K562 (cell line): ENCODE data around the gene CCDC34. TPM values are rescaled to one million over a fixed set of nuclear protein-coding genes. Genes with fewer than 3 reads are reported as not detected.

Experiments used
- ATAC-seq: fragments of 200-7000 bp; cut with Tn5 transposase; 3 replicates; pipeline ENCODE4 v1.9.1; 2020; ENCODE audit warnings: moderate library complexity
- BruUV-seq: library from RNA; stranded (reverse); fragments of 400-500 nt; replicated peaks from 2 replicates; lab custom pipeline; 2021; lab: Mats Ljungman, UMichigan
- CTCF ChIA-PET: fragments of 300-600 bp; formaldehyde crosslinking; extraction: SDS; loops from one replicate; lab custom pipeline; 2021; ENCODE audit warnings: low intra/inter-chr PET ratio; lab: Yijun Ruan, JAX
- POLR2A ChIA-PET: fragments of 300-600, 350-650 bp; sonication (Branson Sonifier 250); formaldehyde crosslinking; extraction: SDS; loops from one replicate; lab custom pipeline; 2021; ENCODE audit warnings: antibody characterized with exemption, inconsistent platforms; lab: Yijun Ruan, JAX
- DNase-seq, 4 experiments: peaks; one replicate each; pipeline versions ENCODE4 v3.0.0 to v3.0.0-alpha.2; 2011 to 2018; ENCODE audit warnings: low spot score in 3 of 4, mixed read lengths in 3 of 4; ENCODE audit errors: extremely low read depth in 1 of 4
- FAIRE-seq: peaks from 2 replicates; lab custom pipeline; 2011; peaks lifted over from hg19 to GRCh38; lab: Jason Lieb, UNC
- H2AFZ ChIP-seq: 2 replicates; pipeline ENCODE4 v1.6.0; 2011; ENCODE audit warnings: low read depth, low read length, control low read depth, inconsistent platforms
- H3K27ac ChIP-seq: fragments of 200-600 bp; 3 replicates; pipeline ENCODE4 v1.8.0; 2011; ENCODE audit warnings: low read depth, mild to moderate bottlenecking, control low read depth, inconsistent platforms, low read length, moderate library complexity, mixed read lengths; ENCODE audit errors: extremely low read depth
- H3K27me3 ChIP-seq, 2 experiments: fragments of 300-600 bp in 1 of 2; 2 replicates in 1 of 2; 3 replicates in 1 of 2; pipeline versions ENCODE4 v1.6.0 to v1.8.0; 2011; ENCODE audit warnings: inconsistent platforms in 2 of 2, low read length in 2 of 2, mild to moderate bottlenecking in 1 of 2, mixed read lengths in 1 of 2, moderate library complexity in 1 of 2; ENCODE audit not compliant: control insufficient read depth in 2 of 2, insufficient read depth in 2 of 2
- H3K36me3 ChIP-seq: fragments of 300-600 bp; 3 replicates; pipeline ENCODE4 v1.8.0; 2011; ENCODE audit warnings: mild to moderate bottlenecking, low read length, inconsistent platforms; ENCODE audit not compliant: control insufficient read depth, insufficient read depth
- H3K4me1 ChIP-seq, 2 experiments: fragments of 200-600 bp in 1 of 2; replicated peaks in 1 of 2; 2 replicates in 1 of 2; 3 replicates in 1 of 2; pipeline versions ENCODE4 v1.5.1 to v1.8.0; 2011; ENCODE audit warnings: inconsistent platforms in 2 of 2, low read length in 2 of 2, mild to moderate bottlenecking in 1 of 2, mixed read lengths in 1 of 2, moderate library complexity in 1 of 2; ENCODE audit not compliant: control insufficient read depth in 2 of 2, insufficient read depth in 2 of 2
- H3K4me2 ChIP-seq: 2 replicates; pipeline ENCODE4 v1.6.1; 2011; ENCODE audit warnings: low read length, control low read depth, inconsistent platforms, mixed read lengths; ENCODE audit not compliant: insufficient read depth
- H3K4me3 ChIP-seq: fragments of 200-600 bp; sonication (generic), shearing (Covaris generic); 2 replicates; pipeline ENCODE4 v1.5.1; 2016; ENCODE audit warnings: control low read depth, inconsistent platforms
- H3K79me2 ChIP-seq: fragments of 200-600 bp; 3 replicates; pipeline ENCODE4 v1.8.0; 2011; ENCODE audit warnings: low read length, inconsistent platforms; ENCODE audit not compliant: control insufficient read depth, insufficient read depth
- H3K9ac ChIP-seq, 2 experiments: 2 replicates each; pipeline versions ENCODE4 v1.6.0 to v1.6.1; 2011; ENCODE audit warnings: low read depth in 2 of 2, low read length in 2 of 2, control low read depth in 1 of 2, inconsistent platforms in 1 of 2, mild to moderate bottlenecking in 1 of 2, mixed read lengths in 1 of 2; ENCODE audit not compliant: insufficient read depth in 1 of 2
- H3K9me1 ChIP-seq: one replicate; pipeline ENCODE4 v1.6.0; 2011; ENCODE audit warnings: inconsistent platforms, mild to moderate bottlenecking, low read length, moderate library complexity; ENCODE audit not compliant: control insufficient read depth, insufficient read depth
- H3K9me3 ChIP-seq: replicated peaks from 2 replicates; pipeline ENCODE4 v1.5.1; 2011; ENCODE audit warnings: low read depth, low read length, inconsistent platforms; ENCODE audit not compliant: control insufficient read depth, insufficient read depth
- H4K20me1 ChIP-seq: replicated peaks from 2 replicates; pipeline ENCODE4 v1.6.1; 2011; ENCODE audit warnings: low read length, inconsistent platforms, mixed read lengths; ENCODE audit not compliant: control insufficient read depth, insufficient read depth
- ATF1 ChIP-seq, 2 experiments: fragments of 450-650 bp in 1 of 2; IDR thresholded peaks; 2 replicates each; pipeline ENCODE4 v1.6.1; 2016; ENCODE audit warnings: missing compliant biosample characterization in 1 of 2, missing genetic modification characterization in 1 of 2
- ELK3 ChIP-seq: fragments of 450-650 bp; formaldehyde crosslinking; IDR thresholded peaks from 2 replicates; pipeline ENCODE4 v1.4.0; 2020; ENCODE audit warnings: mild to moderate bottlenecking
- HMG20B ChIP-seq: fragments of 250-450 bp; sonication (Bioruptor Pico); IDR thresholded peaks from 2 replicates; pipeline ENCODE4 v1.5.0; 2021; ENCODE audit warnings: mild to moderate bottlenecking
- JUND ChIP-seq, 2 experiments: IDR thresholded peaks; 2 replicates in 1 of 2; 3 replicates in 1 of 2; pipeline ENCODE4 v1.6.1; 2011; ENCODE audit warnings: borderline replicate concordance in 2 of 2, low read depth in 2 of 2, low read length in 2 of 2, improper control_type of control experiment in 1 of 2, missing biosample characterization in 1 of 2, missing genetic modification characterization in 1 of 2, missing genetic modification reagents in 1 of 2
- MAFK ChIP-seq: IDR thresholded peaks from 2 replicates; pipeline ENCODE4 v1.6.1; 2011; ENCODE audit warnings: low read length, improper control_type of control experiment
- NELFE ChIP-seq: IDR thresholded peaks from 2 replicates; pipeline ENCODE4 v1.6.1; 2011; ENCODE audit warnings: mild to moderate bottlenecking; ENCODE audit not compliant: insufficient read depth, insufficient read length
- OTX1 ChIP-seq: fragments of 450-650 bp; formaldehyde crosslinking; IDR thresholded peaks from 2 replicates; pipeline ENCODE4 v1.4.0; 2022; ENCODE audit warnings: mild to moderate bottlenecking
- PRMT5 ChIP-seq: sonication (generic); formaldehyde crosslinking; IDR thresholded peaks from 2 replicates; pipeline ENCODE4 v1.5.0; 2020; ENCODE audit warnings: missing genetic modification reagents
- RCOR1 ChIP-seq, 2 experiments: IDR thresholded peaks; 2 replicates each; pipeline ENCODE4 v1.6.1; 2012; ENCODE audit warnings: low read depth in 2 of 2, low read length in 2 of 2, borderline replicate concordance in 1 of 2, improper control_type of control experiment in 1 of 2
- SNAPC5 ChIP-seq: fragments of 250-450 bp; sonication (Bioruptor Pico); IDR thresholded peaks from 2 replicates; pipeline ENCODE4 v1.8.0; 2021; ENCODE audit warnings: moderate library complexity, mild to moderate bottlenecking, inconsistent platforms
- TAL1 ChIP-seq: fragments of 450-650 bp; IDR thresholded peaks from 2 replicates; pipeline ENCODE4 v1.6.1; 2016; ENCODE audit warnings: mild to moderate bottlenecking
- ZFP30 ChIP-seq: fragments of 250-450 bp; sonication (Bioruptor Pico); IDR thresholded peaks from 2 replicates; pipeline ENCODE4 v1.8.0; 2022; ENCODE audit warnings: moderate library complexity, mild to moderate bottlenecking, inconsistent platforms, borderline replicate concordance
- ZNF12 ChIP-seq: sonication (generic); formaldehyde crosslinking; IDR thresholded peaks from 2 replicates; pipeline ENCODE4 v1.4.0; 2020; ENCODE audit warnings: mild to moderate bottlenecking, missing genetic modification reagents
- ZNF212 ChIP-seq: fragments of 450-650 bp; formaldehyde crosslinking; IDR thresholded peaks from 2 replicates; pipeline ENCODE4 v1.4.0; 2020; ENCODE audit warnings: mild to moderate bottlenecking
- WGBS: fragments of 100-300 bp; shearing (Covaris generic); methylation state at CpG from one replicate; pipeline ENCODE4 v1.1.6; 2016; ENCODE audit warnings: low coverage, mixed read lengths; ENCODE audit not compliant: insufficient coverage; ENCODE audit errors: missing lambda C conversion rate; 5-methylcytosine and 5-hydroxymethylcytosine counted together
- in situ Hi-C: fragments of 300-500 bp; cut with MboI; formaldehyde crosslinking; loops from 4 replicates; pipeline ENCODE4 v1.15.0; 2018; ENCODE audit warnings: inconsistent platforms, mixed read lengths
- intact Hi-C: fragments of 100-400 bp; cut with micrococcal nuclease; formaldehyde crosslinking; loops from 2 replicates; pipeline ENCODE4 v1.14.2; 2022
- polyA plus RNA-seq, 8 experiments: library from polyadenylated mRNA; depleted of rRNA in 4 of 8; stranded (reverse) in 5 of 8; unstranded in 3 of 8; fragments of >200 nt; fragmentation: Nextera tagmentation in 2 of 8; fragmentation: Illumina TruSeq in 1 of 8; extraction: Ambion mirVana in 2 of 8; extraction: Trizol in 1 of 8; gene quantifications; 2 replicates each; pipeline versions ENCODE4 v1.2.1 to v1.2.3, GENCODE V29; 2011 to 2014; ENCODE audit warnings: inconsistent platforms in 1 of 8, missing spikeins in 1 of 8
- total RNA-seq, 7 experiments: library from RNA; depleted of rRNA in 6 of 7; stranded (reverse); fragments of >200 nt in 6 of 7; fragmentation: Illumina TruSeq in 2 of 7; extraction: Trizol in 2 of 7; gene quantifications; 2 replicates each; pipeline versions ENCODE4 v1.2.1 to v1.2.3, GENCODE V29; 2011 to 2021; ENCODE audit warnings: low replicate concordance in 1 of 7
- TF ChIP-seq, protein P1 (sequence below): fragments of 450-650 bp; IDR thresholded peaks from 2 replicates; pipeline ENCODE4 v1.6.1; 2016; ENCODE audit warnings: mild to moderate bottlenecking
- TF ChIP-seq, protein P2 (sequence below): sonication (generic); IDR thresholded peaks from 2 replicates; pipeline ENCODE4 v1.6.1; 2016

The CCDC34 gene
- total and polyA plus RNA-seq, 9 of the 15 experiments (the other 6 are each of a cell fraction or from before 2014, with no cell fraction given): 6.2 to 42.0 (median 15.7) TPM

GRCh38 chr11:27353593-27354358 is 9.2 kb downstream of the CCDC34 start:
- peaks cover 4% of the 10 kb centered on the region in 2 experiments; a peak in 3 of 5 replicates for H3K4me1 ChIP-seq
- intact Hi-C loops: no loop called here
- H3K36me3 ChIP-seq: peaks cover 7% of the 10 kb centered on the region; the same call in 1 of the 3 replicates
- H3K27me3 ChIP-seq: no peaks in the 10 kb centered on the region
- no peak overlapping the region for H3K9ac ChIP-seq
- H3K9me3 ChIP-seq: no peaks in the 10 kb centered on the region
- no peaks in the 10 kb centered on the region for H3K9me1 ChIP-seq
- no peak overlapping the region for H2AFZ ChIP-seq
- in situ Hi-C loops: no loop called here
- 94% methylated on average over 2 of the region's 2 CpGs for WGBS
- ChIA-PET POLR2A (no interaction called here), CTCF (no interaction called here)
- TF ChIP-seq OTX1 (CRISPR knock-in tag) (no peak), ELK3 (CRISPR knock-in tag) (no peak), NELFE (no peak), ATF1 (CRISPR knock-in tag; IDR thresholded peaks at IDR 0.05) (no peak), ATF1 (tag; IDR thresholded peaks at IDR 0.05) (no peak), ZFP30 (no peak), PRMT5 (CRISPR knock-in tag) (no peak), MAFK (no peak), HMG20B (CRISPR knock-in tag) (no peak), SNAPC5 (no peak), JUND (IDR thresholded peaks at IDR 0.05; ENCODE audit: borderline replicate concordance, low read depth, low read length) (no peak), JUND (tag; IDR thresholded peaks at IDR 0.05; ENCODE audit: borderline replicate concordance, low read depth, low read length) (no peak), ZNF12 (no peak), RCOR1 (IDR thresholded peaks at IDR 0.05; ENCODE audit: borderline replicate concordance in 1 of 2, low read depth in 2 of 2, low read length in 2 of 2) (no peak), TAL1 (no peak), ZNF212 (CRISPR knock-in tag) (no peak)
- TF ChIP-seq, protein P1, sequence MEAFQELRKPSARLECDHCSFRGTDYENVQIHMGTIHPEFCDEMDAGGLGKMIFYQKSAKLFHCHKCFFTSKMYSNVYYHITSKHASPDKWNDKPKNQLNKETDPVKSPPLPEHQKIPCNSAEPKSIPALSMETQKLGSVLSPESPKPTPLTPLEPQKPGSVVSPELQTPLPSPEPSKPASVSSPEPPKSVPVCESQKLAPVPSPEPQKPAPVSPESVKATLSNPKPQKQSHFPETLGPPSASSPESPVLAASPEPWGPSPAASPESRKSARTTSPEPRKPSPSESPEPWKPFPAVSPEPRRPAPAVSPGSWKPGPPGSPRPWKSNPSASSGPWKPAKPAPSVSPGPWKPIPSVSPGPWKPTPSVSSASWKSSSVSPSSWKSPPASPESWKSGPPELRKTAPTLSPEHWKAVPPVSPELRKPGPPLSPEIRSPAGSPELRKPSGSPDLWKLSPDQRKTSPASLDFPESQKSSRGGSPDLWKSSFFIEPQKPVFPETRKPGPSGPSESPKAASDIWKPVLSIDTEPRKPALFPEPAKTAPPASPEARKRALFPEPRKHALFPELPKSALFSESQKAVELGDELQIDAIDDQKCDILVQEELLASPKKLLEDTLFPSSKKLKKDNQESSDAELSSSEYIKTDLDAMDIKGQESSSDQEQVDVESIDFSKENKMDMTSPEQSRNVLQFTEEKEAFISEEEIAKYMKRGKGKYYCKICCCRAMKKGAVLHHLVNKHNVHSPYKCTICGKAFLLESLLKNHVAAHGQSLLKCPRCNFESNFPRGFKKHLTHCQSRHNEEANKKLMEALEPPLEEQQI: no peak
- TF ChIP-seq, protein P2, sequence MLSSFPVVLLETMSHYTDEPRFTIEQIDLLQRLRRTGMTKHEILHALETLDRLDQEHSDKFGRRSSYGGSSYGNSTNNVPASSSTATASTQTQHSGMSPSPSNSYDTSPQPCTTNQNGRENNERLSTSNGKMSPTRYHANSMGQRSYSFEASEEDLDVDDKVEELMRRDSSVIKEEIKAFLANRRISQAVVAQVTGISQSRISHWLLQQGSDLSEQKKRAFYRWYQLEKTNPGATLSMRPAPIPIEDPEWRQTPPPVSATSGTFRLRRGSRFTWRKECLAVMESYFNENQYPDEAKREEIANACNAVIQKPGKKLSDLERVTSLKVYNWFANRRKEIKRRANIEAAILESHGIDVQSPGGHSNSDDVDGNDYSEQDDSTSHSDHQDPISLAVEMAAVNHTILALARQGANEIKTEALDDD: no peak
- H3K27ac ChIP-seq: no peak overlapping the region
- DNase-seq (no peak), FAIRE-seq (no peak), ATAC-seq (no peak)
- H3K4me2 ChIP-seq: no peak overlapping the region
- H3K79me2 ChIP-seq: no peaks in the 10 kb centered on the region
- no peak overlapping the region for H3K4me3 ChIP-seq
- BruUV-seq: no TSS peak
- H4K20me1 ChIP-seq: no peaks in the 10 kb centered on the region
